Measurements from ENCODE around the gene PRRX2. TPM values are rescaled to one million over a fixed set of nuclear protein-coding genes. Genes with fewer than 3 reads are reported as not detected.

PRRX2 gene
- total RNA-seq, 2 donors from 2014 or later, result not detected

DNA sequence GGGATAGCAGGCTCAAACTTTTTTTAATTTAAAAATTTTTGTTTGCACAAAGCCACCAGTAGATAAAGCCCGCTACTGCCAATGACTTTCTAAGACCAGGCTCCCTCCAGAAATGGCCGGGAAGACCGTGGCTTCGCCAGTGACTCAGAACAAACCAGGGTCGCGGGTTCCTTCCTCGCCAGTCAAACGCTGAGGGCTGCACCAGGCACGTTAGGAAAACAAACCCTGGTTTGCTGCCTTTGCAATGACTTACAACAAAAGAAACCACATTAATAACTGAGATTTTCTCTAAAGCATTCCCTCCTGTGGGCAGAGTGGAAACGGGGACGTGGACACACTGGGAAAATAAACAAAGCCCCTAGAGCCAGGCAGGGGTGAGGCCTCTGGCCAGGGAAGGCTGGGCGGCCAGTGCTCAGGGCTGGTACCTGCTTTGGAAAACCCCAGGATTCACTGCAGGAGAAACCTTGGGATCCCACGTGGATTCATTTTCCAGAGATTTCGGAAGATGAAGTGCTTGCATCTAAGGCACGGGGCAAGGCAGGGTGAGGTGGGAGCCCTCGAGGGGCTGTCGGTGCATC, 3.8 kb downstream of the PRRX2 start:
- no peak for DNase-seq
- Mint-ChIP-seq H3K27ac (no peak overlapping the region), H3K4me1 (peaks cover 5% of the 10 kb centered on the region), H3K4me3 (no peak overlapping the region), H3K36me3 (ENCODE audit: low read depth) (no peaks in the 10 kb centered on the region), H3K27me3 (peaks cover 8% of the 10 kb centered on the region)
- no peak for ATAC-seq
- H3K9me3 ChIP-seq (ENCODE audit: control insufficient read depth, low read length, poor library complexity, severe bottlenecking), result no peaks in the 10 kb centered on the region

DNA sequence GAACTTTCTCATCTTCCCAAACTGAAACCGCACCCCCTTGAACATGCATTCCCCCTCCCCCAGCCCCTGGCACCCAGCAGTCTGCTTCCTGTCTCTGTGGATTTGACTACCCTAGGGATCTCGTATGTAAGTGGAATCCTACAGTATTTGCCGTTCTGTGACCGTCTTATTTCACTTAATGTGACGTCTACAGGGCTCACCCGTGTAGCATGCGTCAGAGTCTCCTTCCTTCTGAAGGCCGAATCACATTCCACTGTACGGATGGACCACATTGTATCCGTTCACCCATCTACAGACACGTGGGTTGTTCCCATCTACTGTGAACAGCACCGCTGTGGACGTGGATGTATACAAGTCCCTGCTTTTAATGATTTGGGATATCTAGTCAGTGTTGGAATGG, 4.5 kb downstream of the PRRX2 start:
- no peaks in the 10 kb centered on the region for H3K36me3 Mint-ChIP-seq (ENCODE audit: low read depth)
- peaks cover 8% of the 10 kb centered on the region for H3K27me3 Mint-ChIP-seq
- H3K27ac Mint-ChIP-seq, result no peak overlapping the region
- H3K4me3 Mint-ChIP-seq, result no peak overlapping the region
- peaks cover 2% of the 10 kb centered on the region for H3K4me1 Mint-ChIP-seq
- no peaks in the 10 kb centered on the region for H3K9me3 ChIP-seq (ENCODE audit: control insufficient read depth, low read length, poor library complexity, severe bottlenecking)
- no peak for ATAC-seq
- DNase-seq, result no peak

DNA sequence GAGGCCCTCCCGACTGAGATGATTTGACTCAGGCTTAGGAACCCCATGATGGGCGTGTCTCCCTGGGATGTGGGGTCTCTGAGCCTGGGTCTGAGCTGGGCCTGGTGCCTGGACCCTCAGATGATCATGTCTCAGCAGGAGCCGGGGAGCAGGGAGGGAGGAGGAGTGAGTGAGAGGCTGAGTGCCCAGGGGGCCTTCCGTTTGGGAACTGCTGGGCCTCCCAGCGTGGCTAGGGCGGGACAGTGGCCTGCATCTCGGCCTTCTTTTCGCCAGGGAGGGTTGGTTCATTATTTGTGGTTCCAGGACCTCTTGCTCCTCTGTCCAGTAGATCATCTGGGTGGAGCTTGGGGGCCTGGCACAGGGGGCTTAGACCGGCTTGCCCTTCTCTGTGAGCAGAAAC, 5.6 kb downstream of the PRRX2 start:
- Mint-ChIP-seq H3K27me3 (peaks cover 11% of the 10 kb centered on the region), H3K27ac (no peak overlapping the region), H3K4me3 (no peak overlapping the region), H3K4me1 (no peaks in the 10 kb centered on the region), H3K36me3 (ENCODE audit: low read depth) (no peaks in the 10 kb centered on the region)
- ATAC-seq, result no peak
- no peak for DNase-seq
- H3K9me3 ChIP-seq (ENCODE audit: control insufficient read depth, low read length, poor library complexity, severe bottlenecking), result no peaks in the 10 kb centered on the region

DNA sequence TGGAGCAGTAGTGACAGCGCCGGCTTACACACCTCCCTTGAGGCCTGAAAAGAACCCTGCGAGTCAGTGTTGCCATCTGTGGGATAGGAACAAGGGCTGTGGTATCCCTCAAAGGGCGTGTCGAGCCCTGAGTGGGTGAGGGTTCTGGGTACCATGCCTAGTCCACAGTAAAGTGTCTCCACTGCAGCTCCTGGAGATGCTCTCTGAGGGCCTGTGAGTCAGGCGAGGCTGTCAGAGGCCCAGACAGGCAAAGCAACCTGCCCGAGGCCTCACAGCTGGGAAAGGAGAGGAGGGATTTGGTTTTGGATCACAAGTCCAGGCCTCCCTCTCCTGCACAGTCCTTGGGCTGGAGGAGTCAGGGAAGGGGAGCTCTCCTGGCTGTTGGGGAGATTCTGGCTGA, 6.1 kb downstream of the PRRX2 start:
- ATAC-seq (no peak), DNase-seq (no peak)
- no peak overlapping the region for H3K27ac Mint-ChIP-seq

DNA sequence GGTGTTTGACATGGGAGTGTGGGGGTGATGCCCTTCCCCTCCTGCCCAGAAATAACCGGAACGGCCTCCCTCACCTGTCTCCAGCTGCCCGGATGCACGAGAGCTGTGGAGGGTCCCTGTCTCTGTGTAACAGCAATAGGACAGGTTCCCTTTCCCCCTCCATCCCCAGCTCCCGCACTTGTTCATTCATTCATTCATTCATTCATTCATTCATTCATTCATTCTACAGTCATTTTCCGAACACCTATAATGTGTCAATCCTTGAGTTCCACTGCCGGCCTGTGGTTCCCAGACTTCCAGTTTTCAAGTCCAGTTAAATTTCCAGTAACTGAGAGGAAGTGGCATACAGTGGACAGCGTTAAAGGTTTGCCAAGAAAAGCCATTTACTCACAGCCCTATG, 7.3 kb downstream of the PRRX2 start:
- Mint-ChIP-seq H3K4me3 (no peak overlapping the region), H3K27ac (no peak overlapping the region), H3K36me3 (ENCODE audit: low read depth) (no peaks in the 10 kb centered on the region), H3K4me1 (no peaks in the 10 kb centered on the region), H3K27me3 (peaks cover 26% of the 10 kb centered on the region)
- DNase-seq, result no peak
- ATAC-seq, result no peak
- H3K9me3 ChIP-seq (ENCODE audit: control insufficient read depth, low read length, poor library complexity, severe bottlenecking), result no peaks in the 10 kb centered on the region

More for the DNA sequence above, 6.1 kb downstream of the PRRX2 start:
- no peaks in the 10 kb centered on the region for H3K4me1 Mint-ChIP-seq
- H3K36me3 Mint-ChIP-seq (ENCODE audit: low read depth), result no peaks in the 10 kb centered on the region
- H3K27me3 Mint-ChIP-seq, result peaks cover 16% of the 10 kb centered on the region
- no peaks in the 10 kb centered on the region for H3K9me3 ChIP-seq (ENCODE audit: control insufficient read depth, low read length, poor library complexity, severe bottlenecking)
- no peak overlapping the region for H3K4me3 Mint-ChIP-seq

DNA sequence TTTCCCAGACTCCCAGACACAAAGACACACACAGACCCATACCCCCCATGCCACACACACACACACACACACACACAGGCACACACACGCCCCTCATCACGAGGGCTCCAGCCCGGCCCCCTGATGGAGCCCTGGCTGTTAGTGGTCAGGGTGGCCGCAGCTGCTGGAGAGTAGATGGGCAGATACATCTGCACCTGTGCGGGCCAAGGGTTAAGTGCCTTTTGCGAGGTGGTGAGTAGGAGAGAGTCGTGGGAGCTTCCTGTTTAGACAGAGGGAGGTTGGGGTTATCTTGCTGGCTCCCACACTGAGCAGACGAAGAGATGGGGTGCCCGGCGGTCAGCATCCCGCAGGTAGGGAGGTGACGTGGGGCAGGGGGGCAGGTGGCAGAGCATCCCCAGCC, 8.2 kb downstream of the PRRX2 start:
- Mint-ChIP-seq H3K4me1 (no peaks in the 10 kb centered on the region), H3K27me3 (peaks cover 32% of the 10 kb centered on the region), H3K4me3 (no peak overlapping the region), H3K36me3 (ENCODE audit: low read depth) (no peaks in the 10 kb centered on the region), H3K27ac (no peak overlapping the region)
- no peak for ATAC-seq
- no peaks in the 10 kb centered on the region for H3K9me3 ChIP-seq (ENCODE audit: control insufficient read depth, low read length, poor library complexity, severe bottlenecking)
- no peak for DNase-seq

DNA sequence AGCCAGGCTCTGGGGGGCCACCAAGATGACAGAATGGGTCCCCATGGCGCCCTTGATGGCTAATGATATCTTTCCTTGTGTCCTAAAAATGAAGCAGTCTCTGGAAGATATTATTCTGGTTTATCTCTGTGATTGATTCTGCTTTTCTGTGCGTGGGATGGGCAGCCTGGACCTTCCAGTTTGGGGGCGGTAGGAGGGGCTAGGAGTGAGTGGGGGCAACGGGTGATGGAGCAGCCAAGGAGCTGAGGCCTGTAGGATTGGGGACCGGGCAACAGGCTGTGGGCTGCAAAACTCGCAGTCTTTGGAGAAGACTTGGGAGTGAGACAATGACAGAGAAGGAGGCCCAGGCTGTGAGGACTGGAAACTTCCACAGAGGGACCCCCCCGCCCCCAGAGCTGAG, 8.8 kb downstream of the PRRX2 start:
- H3K9me3 ChIP-seq (ENCODE audit: control insufficient read depth, low read length, poor library complexity, severe bottlenecking), result no peaks in the 10 kb centered on the region
- ATAC-seq (no peak), DNase-seq (no peak)
- no peaks in the 10 kb centered on the region for H3K4me1 Mint-ChIP-seq
- H3K36me3 Mint-ChIP-seq (ENCODE audit: low read depth), result no peaks in the 10 kb centered on the region
- H3K27me3 Mint-ChIP-seq, result peaks cover 35% of the 10 kb centered on the region
- no peak overlapping the region for H3K4me3 Mint-ChIP-seq
- no peak overlapping the region for H3K27ac Mint-ChIP-seq

DNA sequence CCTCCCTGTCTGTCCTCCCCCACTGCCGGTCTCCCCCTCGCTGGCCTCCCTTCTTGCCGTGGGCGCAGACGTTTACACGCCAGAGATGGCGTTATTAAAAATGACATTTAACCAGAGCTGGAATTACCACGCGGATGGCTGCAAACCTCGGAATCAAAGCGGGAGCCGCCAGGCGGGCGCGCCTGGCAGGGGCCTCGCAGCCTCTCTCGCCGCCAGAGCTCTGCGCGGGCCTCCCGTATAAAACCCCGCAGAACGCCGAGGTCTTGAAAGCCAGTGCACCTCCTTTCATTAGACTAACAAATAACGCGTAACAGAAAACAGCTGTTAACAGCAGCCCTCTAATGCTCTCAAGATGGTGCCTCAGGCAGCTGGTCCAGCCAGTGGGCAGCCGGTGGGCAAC, 10.2 kb downstream of the PRRX2 start:
- Mint-ChIP-seq H3K27ac (no peak overlapping the region), H3K27me3 (peaks cover 34% of the 10 kb centered on the region), H3K4me3 (no peak overlapping the region), H3K36me3 (ENCODE audit: low read depth) (no peaks in the 10 kb centered on the region), H3K4me1 (no peaks in the 10 kb centered on the region)
- no peak for DNase-seq
- no peaks in the 10 kb centered on the region for H3K9me3 ChIP-seq (ENCODE audit: control insufficient read depth, low read length, poor library complexity, severe bottlenecking)
- no peak for ATAC-seq

DNA sequence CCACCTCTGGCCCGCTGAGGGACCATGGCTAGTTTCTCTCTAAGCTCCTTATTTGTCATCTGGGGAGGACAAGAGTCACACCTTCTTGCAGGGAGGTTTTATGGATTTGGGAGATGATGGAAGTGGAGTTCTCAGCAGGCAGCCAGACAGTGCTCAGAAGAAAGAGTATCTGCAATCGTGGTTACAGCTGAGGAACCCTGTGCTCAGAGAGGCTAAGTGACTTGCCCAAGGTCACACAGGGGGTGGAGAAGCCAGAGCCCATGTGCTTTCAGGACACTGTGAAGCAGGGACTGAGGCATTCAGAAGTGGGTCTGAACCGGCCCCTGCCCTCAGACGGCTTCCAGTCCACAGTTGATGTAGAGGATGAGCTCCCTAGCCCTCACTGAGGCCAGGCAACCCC, 10.8 kb downstream of the PRRX2 start:
- no peak overlapping the region for H3K27ac Mint-ChIP-seq
- H3K36me3 Mint-ChIP-seq (ENCODE audit: low read depth), result no peaks in the 10 kb centered on the region
- no peaks in the 10 kb centered on the region for H3K4me1 Mint-ChIP-seq
- DNase-seq, result no peak
- H3K4me3 Mint-ChIP-seq, result no peak overlapping the region
- ATAC-seq, result no peak
- H3K9me3 ChIP-seq (ENCODE audit: control insufficient read depth, low read length, poor library complexity, severe bottlenecking), result no peaks in the 10 kb centered on the region
- H3K27me3 Mint-ChIP-seq, result peaks cover 40% of the 10 kb centered on the region

DNA sequence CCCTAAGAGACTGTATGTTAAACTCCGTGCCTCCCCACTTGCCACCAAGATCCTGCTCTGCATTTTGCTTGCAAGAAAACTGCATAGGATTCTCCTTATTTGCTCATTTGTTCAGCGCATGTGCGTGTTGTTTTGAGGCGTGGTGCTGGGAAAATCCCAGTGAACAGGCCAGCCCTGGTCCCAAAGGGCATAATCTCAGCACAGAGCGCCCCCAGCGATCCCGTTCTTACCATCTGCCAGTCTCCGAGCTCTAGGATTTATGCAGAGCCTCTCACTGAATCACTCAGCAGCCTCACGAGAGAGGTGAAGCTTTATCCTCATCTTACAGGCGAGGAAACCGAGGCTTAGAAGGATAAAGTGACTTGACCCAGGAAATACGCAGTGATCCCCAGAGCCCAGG, 11.5 kb downstream of the PRRX2 start:
- ATAC-seq (no peak), DNase-seq (no peak)
- H3K27ac Mint-ChIP-seq, result no peak overlapping the region
- H3K27me3 Mint-ChIP-seq, result peaks cover 40% of the 10 kb centered on the region
- H3K4me1 Mint-ChIP-seq, result no peaks in the 10 kb centered on the region
- H3K4me3 Mint-ChIP-seq, result no peak overlapping the region
- no peaks in the 10 kb centered on the region for H3K9me3 ChIP-seq (ENCODE audit: control insufficient read depth, low read length, poor library complexity, severe bottlenecking)
- no peaks in the 10 kb centered on the region for H3K36me3 Mint-ChIP-seq (ENCODE audit: low read depth)

DNA sequence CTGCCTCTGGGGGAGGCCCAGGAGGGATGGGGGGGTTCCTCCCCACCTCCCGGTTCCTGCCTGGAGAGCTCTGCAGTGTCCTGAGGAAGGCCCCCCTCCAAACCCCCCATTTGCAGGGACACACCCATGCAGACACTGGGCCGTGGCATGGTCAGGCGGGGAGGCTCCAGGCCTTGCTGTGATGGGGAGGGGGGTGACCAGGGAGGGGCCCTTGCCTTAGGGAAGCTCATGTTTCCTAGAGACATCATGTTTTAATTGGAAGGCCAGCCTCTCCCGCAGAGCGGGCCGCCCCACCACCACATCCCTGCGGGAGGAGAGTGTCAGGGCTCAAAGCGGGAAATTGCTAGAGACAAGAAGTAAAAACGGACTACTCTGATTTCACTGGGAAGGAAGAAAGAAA, 12.0 kb downstream of the PRRX2 start:
- H3K9me3 ChIP-seq (ENCODE audit: control insufficient read depth, low read length, poor library complexity, severe bottlenecking), result no peaks in the 10 kb centered on the region
- Mint-ChIP-seq H3K4me3 (no peak overlapping the region), H3K36me3 (ENCODE audit: low read depth) (no peaks in the 10 kb centered on the region), H3K27ac (no peak overlapping the region), H3K4me1 (no peaks in the 10 kb centered on the region), H3K27me3 (peaks cover 43% of the 10 kb centered on the region)
- ATAC-seq (no peak), DNase-seq (no peak)

DNA sequence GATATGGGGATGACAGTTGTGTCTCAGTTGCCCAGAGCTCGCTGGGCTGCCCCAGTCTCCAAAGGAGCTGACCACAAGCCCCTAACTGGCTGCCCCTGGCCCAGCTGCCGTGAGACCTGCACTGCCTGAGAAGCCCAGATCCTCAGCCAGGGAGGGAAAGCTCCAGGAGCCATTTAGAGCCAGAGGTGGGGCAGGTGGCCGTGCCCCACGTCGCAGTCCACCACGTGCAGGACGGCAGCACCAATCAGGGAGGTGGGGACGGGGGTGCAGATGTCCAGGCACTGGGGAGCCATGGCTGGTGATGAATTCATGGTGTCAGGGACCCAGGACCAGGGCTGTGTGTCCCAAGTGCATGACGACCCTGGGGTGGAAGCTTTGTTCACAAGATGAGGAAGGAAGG, 13.4 kb downstream of the PRRX2 start:
- Mint-ChIP-seq H3K4me3 (no peak overlapping the region), H3K27ac (no peak overlapping the region), H3K36me3 (ENCODE audit: low read depth) (no peaks in the 10 kb centered on the region), H3K27me3 (peaks cover 53% of the 10 kb centered on the region), H3K4me1 (no peaks in the 10 kb centered on the region)
- ATAC-seq, result no peak
- no peak for DNase-seq
- H3K9me3 ChIP-seq (ENCODE audit: control insufficient read depth, low read length, poor library complexity, severe bottlenecking), result no peaks in the 10 kb centered on the region

DNA sequence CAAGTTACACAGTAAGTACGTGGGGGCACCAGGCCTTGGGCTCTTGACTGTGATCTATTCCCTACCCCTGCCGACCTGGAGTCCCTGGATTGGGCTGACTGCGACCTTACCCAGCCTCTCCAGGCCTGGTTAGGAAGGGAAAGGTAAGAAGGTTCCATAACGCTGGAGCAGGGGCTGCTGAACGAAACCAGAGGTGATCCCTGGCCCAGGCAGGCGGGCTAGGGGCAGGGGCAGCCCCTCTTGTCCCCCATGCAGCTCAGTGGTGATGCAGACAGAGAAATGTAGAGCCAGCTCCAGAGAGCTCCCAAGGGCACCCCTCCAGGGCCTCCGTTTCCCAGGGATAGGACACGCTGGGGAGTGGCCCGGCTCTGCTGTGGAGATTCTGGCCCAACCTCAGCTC, 14.1 kb downstream of the PRRX2 start:
- H3K4me1 Mint-ChIP-seq, result no peaks in the 10 kb centered on the region
- no peaks in the 10 kb centered on the region for H3K9me3 ChIP-seq (ENCODE audit: control insufficient read depth, low read length, poor library complexity, severe bottlenecking)
- DNase-seq (no peak), ATAC-seq (no peak)
- H3K27me3 Mint-ChIP-seq, result peaks cover 53% of the 10 kb centered on the region
- H3K27ac Mint-ChIP-seq, result no peak overlapping the region
- H3K4me3 Mint-ChIP-seq, result no peak overlapping the region
- no peaks in the 10 kb centered on the region for H3K36me3 Mint-ChIP-seq (ENCODE audit: low read depth)

DNA sequence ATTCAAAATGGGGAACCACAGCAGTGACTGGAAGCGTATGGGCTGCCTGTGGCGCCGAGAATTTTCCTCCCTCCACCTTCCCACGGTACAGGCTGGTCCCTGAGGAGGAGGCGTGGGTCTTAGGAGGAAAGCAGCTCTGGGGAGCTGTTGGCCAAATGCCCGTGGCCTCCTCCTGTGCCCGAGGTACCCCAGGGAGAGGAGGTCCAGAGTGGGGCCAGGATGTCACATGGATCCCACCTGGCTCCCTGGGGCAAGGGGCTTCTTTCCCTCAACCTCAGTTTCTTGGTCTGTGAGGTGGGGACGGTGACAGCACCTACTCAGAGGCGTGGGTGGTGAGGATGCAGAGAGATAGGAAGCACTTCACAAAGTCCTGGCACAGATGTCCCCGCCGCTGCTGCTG, 16.5 kb downstream of the PRRX2 start:
- H3K4me1 Mint-ChIP-seq, result no peaks in the 10 kb centered on the region
- DNase-seq (no peak), ATAC-seq (no peak)
- H3K27me3 Mint-ChIP-seq, result peaks cover 47% of the 10 kb centered on the region
- H3K27ac Mint-ChIP-seq, result no peak overlapping the region
- no peak overlapping the region for H3K4me3 Mint-ChIP-seq
- no peaks in the 10 kb centered on the region for H3K36me3 Mint-ChIP-seq (ENCODE audit: low read depth)
- no peaks in the 10 kb centered on the region for H3K9me3 ChIP-seq (ENCODE audit: control insufficient read depth, low read length, poor library complexity, severe bottlenecking)
